Activated T-cell treated with anti-CD3 and anti-CD28 coated beads for 24 hours (primary cell): ENCODE data around the gene SERPINB4.
"Not testable (repeated sequence)": the region's sequence is repeated elsewhere in the genome, so short reads cannot be mapped to it uniquely, and the experiment has no call there.

Experiments used
- DNase-seq: peaks from one replicate; pipeline ENCODE4 v3.0.0-alpha.2; 2020; ENCODE audit warnings: low read depth

Gene SERPINB4

GRCh38 chr18:63644142-63644541 is at the start of gene SERPINB4:
Gene SERPINB4, minus strand, starts transcription at chr18:63644256. Its CDS starts 679 bp downstream, at chr18:63643577.
- DNase-seq = not testable (repeated sequence)

GRCh38 chr18:63689064-63689463 is 45.0 kb upstream of the SERPINB4 start:
- DNase-seq = no peak

DNA sequence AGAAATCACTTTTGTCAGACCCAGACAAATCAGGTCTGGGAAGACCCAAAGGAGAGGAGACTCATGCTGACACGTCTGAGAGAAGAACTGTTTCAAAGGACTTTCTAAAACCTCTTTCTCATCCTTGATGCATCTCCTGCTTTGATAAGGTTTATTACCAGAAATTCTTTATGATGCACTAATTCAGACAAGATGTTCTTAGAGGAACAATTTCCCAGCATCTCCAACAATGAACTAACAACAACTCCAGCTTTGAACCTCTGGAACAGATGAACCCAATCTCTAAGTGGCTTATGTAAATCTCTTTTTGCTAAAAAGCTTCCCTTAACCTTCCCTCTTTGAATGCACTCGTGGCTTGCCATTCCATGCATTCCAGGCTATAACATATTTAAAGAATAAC is 42.8 kb upstream of the SERPINB4 start:
- no peak for DNase-seq

DNA sequence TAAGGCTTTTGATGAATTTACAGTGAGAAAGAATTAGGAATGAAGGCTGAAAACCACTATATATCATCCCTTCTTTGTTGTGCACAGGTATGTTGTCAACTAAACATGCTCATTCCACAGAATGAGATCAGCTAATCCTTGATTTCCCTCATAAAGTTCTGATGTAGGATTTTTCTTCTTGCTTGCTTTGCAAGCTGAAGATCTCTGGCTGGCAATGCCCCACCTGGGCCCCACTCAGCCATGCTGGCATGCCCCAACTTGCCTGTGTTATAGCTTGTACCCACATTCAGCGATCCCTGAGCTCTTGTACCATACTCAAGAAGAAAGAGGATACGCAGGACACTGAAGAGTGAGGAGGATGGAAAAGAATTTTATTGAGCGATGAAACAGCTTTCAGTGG is 40.7 kb upstream of the SERPINB4 start:
- DNase-seq = no peak

- DNase-seq = no peak
Observed at GRCh38 chr18:63683890-63684289, 39.8 kb upstream of the SERPINB4 start.

- no peak for DNase-seq
Observed at GRCh38 chr18:63683152-63683551, 39.1 kb upstream of the SERPINB4 start.

- DNase-seq = no peak
Observed at GRCh38 chr18:63681449-63682340, 37.6 kb upstream of the SERPINB4 start.

- DNase-seq = no peak
Observed at GRCh38 chr18:63679820-63680606, 36.0 kb upstream of the SERPINB4 start.

- DNase-seq = no peak
Observed at GRCh38 chr18:63677500-63678225, 33.6 kb upstream of the SERPINB4 start.

- no peak for DNase-seq
Observed at GRCh38 chr18:63676526-63677323, 32.7 kb upstream of the SERPINB4 start.

GRCh38 chr18:63664571-63664970 is 20.5 kb upstream of the SERPINB4 start:
- DNase-seq = no peak

DNA sequence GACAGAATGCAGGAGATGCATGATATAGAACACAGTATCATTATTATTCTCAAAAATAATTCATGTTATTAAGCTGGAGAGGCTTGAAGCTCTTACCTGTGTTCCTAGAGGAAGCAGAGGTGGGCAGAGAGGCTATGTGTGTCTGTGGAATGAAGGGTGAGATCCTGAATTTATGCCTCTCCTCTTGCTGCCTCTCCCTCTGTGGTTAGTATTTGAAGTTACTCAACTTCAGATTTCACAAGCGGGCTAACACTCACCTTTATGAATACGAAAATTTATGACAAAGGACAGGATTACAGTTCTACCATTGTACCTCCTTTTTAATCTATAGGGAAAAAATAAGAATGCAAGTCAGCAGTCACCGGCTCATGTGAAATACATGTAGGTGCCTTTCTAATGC is 17.7 kb upstream of the SERPINB4 start, which contains the start of gene SERPINB3:
Gene SERPINB3, minus strand, starts transcription at position 144 of the 400 bp plus-strand sequence. CDS start 677 bp downstream, outside the sequence.
- DNase-seq = not testable (repeated sequence)

GRCh38 chr18:63658920-63659319 is 14.9 kb upstream of the SERPINB4 start:
- not testable (repeated sequence) for DNase-seq

DNA sequence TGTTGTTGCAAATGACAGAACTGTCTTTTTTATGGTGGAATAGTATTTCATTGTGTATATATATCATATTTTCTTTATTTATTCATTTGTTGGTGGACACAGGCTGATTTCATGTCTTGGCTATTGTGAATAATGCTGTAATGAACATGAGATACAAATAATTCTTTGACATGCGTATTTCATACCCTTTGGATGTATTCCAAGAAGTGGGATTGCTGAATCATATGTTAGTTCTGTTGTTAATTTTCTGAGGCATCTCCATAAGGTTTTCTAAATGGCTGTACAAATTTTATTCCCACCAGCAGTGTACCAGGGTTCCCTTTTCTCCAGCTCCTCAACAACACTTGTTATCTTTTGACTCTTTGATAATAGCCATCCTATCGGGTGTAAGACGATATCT is 6.2 kb upstream of the SERPINB4 start:
- not testable (repeated sequence) for DNase-seq

GRCh38 chr18:63648241-63648640 is 4.2 kb upstream of the SERPINB4 start:
- no peak for DNase-seq

DNA sequence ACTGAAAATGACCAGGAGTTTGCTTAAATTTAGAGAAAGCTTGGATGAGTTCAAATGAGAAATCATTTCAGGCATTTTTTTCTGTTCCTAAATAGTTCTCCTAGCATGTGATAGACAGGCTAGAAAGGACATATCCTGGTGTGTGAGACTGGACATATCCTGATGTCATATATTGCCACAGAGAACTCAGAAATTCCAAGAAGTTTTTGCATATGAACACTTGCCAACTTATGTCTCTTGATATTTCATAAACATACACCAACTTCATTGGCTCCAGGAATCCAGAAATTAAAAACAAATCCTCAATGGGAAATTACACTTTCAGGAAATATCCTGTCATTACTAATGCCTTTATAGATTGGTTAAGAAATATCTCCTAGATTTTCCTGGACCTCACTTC is 2.9 kb upstream of the SERPINB4 start:
- DNase-seq = no peak

DNA sequence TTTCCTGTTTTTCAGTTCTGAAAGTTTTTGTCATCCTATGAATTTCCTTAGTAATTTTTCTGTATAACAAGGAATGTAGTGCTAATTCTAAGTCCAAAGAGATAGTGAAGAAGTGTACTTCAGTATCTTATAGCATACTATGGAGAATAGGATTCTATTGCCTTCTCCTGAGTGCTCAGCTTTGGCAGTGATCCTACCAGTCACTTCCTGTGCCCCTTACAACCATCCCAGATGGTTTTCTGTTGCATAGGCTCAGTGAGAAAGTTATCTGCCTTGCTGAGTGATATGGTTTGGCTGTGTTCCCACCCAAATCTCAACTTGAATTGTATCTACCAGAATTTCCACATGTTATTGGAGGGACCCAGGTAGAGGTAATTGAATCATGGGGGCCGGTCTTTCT is 638 bp upstream of the SERPINB4 start:
- DNase-seq = not testable (repeated sequence)

- DNase-seq = not testable (repeated sequence)
Observed at GRCh38 chr18:63642668-63643356, 1.2 kb downstream of the SERPINB4 start.

- not testable (repeated sequence) for DNase-seq
Observed at GRCh38 chr18:63641157-63641680, 2.8 kb downstream of the SERPINB4 start.

- no peak for DNase-seq
Observed at GRCh38 chr18:63637703-63638102, 6.4 kb downstream of the SERPINB4 start.
